ENCODE measurements around the gene TUBGCP3. TPM values are rescaled to one million over a fixed set of nuclear protein-coding genes. Genes with fewer than 3 reads are reported as not detected.
A peak's percentile ranks its signal among the peaks of the same experiment; 100 is the strongest.

Gene TUBGCP3
- total RNA-seq, 2 experiments from 2014 or later = 30.6 to 31.3 TPM

DNA sequence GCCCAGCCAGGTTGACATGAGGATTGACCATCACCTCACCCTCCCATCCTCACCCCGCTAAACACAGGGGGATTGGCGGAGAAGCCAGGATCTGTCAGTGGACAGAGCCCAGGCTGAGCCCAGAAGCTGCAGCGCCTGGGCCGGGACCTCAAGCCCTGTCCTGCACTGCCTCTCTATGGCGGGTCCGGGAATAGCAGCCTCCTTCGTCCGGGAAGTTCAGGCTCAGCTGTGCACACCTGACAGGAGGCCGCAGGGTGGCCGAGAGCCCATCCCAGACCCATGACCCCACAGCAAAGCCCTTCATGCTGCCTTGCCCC lies 144.0 kb downstream of the TUBGCP3 start:
- CTCF ChIA-PET = no interaction called here
- Mint-ChIP-seq H3K27me3 (peaks cover 47% of the 10 kb centered on the region), H3K4me3 (no peak overlapping the region), H3K9me3 (no peaks in the 10 kb centered on the region), H3K27ac (no peak overlapping the region), H3K4me1 (ENCODE audit: low read depth) (no peaks in the 10 kb centered on the region), H3K36me3 (ENCODE audit: low read depth) (no peaks in the 10 kb centered on the region)
- no peak for ATAC-seq (ENCODE audit: poor library complexity)
- H3K36me3 ChIP-seq (ENCODE audit: insufficient read depth, low read length) = no peaks in the 10 kb centered on the region
- POLR2A ChIA-PET = no interaction called here
- peaks cover 0 to 8% of the 10 kb centered on the region in 2 experiments for H3K9me3 ChIP-seq (ENCODE audit: control insufficient read depth in 1 of 2, insufficient read depth in 1 of 2, low read length in 2 of 2)
- DNase-seq = peak in 9 of 14 experiments; percentile 4 to 35 (median 14)
- H3K27ac ChIP-seq (ENCODE audit: low read depth in 1 of 2, low read length in 2 of 2) = no peak overlapping the region
- TF ChIP-seq, protein P1, sequence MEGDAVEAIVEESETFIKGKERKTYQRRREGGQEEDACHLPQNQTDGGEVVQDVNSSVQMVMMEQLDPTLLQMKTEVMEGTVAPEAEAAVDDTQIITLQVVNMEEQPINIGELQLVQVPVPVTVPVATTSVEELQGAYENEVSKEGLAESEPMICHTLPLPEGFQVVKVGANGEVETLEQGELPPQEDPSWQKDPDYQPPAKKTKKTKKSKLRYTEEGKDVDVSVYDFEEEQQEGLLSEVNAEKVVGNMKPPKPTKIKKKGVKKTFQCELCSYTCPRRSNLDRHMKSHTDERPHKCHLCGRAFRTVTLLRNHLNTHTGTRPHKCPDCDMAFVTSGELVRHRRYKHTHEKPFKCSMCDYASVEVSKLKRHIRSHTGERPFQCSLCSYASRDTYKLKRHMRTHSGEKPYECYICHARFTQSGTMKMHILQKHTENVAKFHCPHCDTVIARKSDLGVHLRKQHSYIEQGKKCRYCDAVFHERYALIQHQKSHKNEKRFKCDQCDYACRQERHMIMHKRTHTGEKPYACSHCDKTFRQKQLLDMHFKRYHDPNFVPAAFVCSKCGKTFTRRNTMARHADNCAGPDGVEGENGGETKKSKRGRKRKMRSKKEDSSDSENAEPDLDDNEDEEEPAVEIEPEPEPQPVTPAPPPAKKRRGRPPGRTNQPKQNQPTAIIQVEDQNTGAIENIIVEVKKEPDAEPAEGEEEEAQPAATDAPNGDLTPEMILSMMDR (IDR thresholded peaks at IDR 0.05) = peak; percentile 22
- H3K4me3 ChIP-seq (ENCODE audit: low read length) = no peak overlapping the region
- peaks cover 10 to 17% of the 10 kb centered on the region in 2 experiments for H3K27me3 ChIP-seq (ENCODE audit: control insufficient read depth in 1 of 2, insufficient read depth in 2 of 2, low read length in 2 of 2)
- intact Hi-C loops (cut with DNase I, micrococcal nuclease) = no loop called here
- no peaks in the 10 kb centered on the region for H3K4me1 ChIP-seq (ENCODE audit: insufficient read depth, low read length)

DNA sequence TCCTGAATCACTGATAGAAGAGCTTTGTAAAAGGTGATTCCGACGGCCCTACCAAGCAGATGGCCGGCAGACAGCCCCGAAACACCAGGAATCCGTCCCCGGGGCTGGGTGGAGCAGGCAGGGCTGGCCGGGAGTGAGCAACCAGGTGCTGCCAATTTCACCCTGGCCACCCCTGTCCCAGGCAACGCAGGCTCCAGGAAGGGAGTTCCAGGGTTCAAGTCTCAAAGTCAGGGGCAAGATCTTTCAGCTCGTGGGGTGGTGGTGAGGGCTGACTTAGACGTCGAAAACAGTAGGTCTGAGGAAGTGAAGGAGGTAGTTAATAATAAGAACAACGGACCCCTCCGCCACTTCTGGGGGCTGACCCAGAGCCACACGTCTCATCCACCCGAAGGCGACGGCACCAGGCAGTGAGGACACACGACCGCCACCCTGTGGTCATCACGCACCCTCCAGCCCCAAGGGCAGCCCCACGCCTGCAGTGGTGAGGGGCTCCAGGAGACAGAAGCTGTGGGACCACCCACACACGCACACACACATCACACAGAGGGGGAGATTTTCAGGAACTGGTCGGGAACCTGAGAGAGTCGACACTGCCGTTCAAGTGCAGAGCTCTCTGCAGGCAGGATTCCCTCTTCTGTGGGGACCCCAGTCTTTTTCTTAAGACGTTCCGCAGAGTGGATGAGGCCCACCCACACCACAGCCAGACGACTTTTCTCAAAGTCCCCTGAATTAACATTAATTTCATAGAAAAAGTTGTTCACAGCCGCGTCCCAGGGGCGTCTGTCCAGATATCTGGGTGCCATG lies 144.6 kb downstream of the TUBGCP3 start:
- H3K27me3 ChIP-seq (ENCODE audit: control insufficient read depth in 1 of 2, insufficient read depth in 2 of 2, low read length in 2 of 2) = peaks cover 10 to 17% of the 10 kb centered on the region in 2 experiments
- Mint-ChIP-seq H3K4me3 (no peak overlapping the region), H3K27ac (no peak overlapping the region), H3K27me3 (peaks cover 47% of the 10 kb centered on the region), H3K9me3 (no peaks in the 10 kb centered on the region), H3K4me1 (ENCODE audit: low read depth) (no peaks in the 10 kb centered on the region), H3K36me3 (ENCODE audit: low read depth) (no peaks in the 10 kb centered on the region)
- TF ChIP-seq, protein P1 (IDR thresholded peaks at IDR 0.05) = no peak
- H3K4me3 ChIP-seq (ENCODE audit: low read length) = no peak overlapping the region
- ATAC-seq (ENCODE audit: poor library complexity) (no peak), DNase-seq (no peak)
- ChIA-PET CTCF (no interaction called here), POLR2A (no interaction called here)
- no peaks in the 10 kb centered on the region for H3K36me3 ChIP-seq (ENCODE audit: insufficient read depth, low read length)
- no peak overlapping the region for H3K27ac ChIP-seq (ENCODE audit: low read depth in 1 of 2, low read length in 2 of 2)
- intact Hi-C loops (cut with DNase I, micrococcal nuclease) = no loop called here
- no peaks in the 10 kb centered on the region for H3K4me1 ChIP-seq (ENCODE audit: insufficient read depth, low read length)
- peaks cover under 1 to 8% of the 10 kb centered on the region in 2 experiments for H3K9me3 ChIP-seq (ENCODE audit: control insufficient read depth in 1 of 2, insufficient read depth in 1 of 2, low read length in 2 of 2)

DNA sequence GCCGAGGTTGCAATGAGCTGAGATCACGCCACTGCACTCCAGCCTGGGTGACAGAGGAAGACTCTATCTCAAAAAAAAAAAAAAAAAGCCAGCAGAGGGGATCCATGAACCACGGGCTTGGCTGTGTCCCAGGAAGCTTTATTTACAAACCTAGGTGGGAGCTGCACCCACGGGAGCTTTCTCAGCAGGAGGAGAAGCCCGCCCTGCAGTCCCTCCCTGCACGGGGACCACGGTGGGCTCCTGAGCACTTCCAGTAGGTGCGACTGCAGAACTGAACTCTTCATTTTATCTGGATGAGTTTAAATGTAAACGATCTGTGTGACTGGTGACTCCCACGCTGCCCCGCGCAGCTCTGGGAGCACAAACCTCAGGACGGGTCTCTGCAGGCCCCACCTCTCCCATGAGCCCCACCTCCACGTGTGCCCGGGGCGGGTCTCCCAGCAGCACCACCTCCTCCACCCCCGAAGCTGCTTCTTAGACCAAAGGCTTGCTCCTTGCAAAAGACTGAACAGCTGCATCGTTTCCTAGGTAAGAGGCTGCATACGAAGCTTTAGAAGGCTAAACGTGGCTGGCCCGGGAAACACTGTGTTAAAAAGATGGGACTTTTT lies 145.4 kb downstream of the TUBGCP3 start:
- Mint-ChIP-seq H3K4me1 (ENCODE audit: low read depth) (no peaks in the 10 kb centered on the region), H3K9me3 (no peaks in the 10 kb centered on the region), H3K4me3 (no peak overlapping the region), H3K27ac (no peak overlapping the region), H3K36me3 (ENCODE audit: low read depth) (no peaks in the 10 kb centered on the region), H3K27me3 (peaks cover 47% of the 10 kb centered on the region)
- Histone ChIP-seq H3K27ac (ENCODE audit: low read depth in 1 of 2, low read length in 2 of 2) (no peak overlapping the region), H3K4me3 (ENCODE audit: low read length) (no peak overlapping the region), H3K27me3 (ENCODE audit: control insufficient read depth in 1 of 2, insufficient read depth in 2 of 2, low read length in 2 of 2) (peaks cover 10 to 17% of the 10 kb centered on the region in 2 experiments), H3K4me1 (ENCODE audit: insufficient read depth, low read length) (no peaks in the 10 kb centered on the region), H3K9me3 (ENCODE audit: control insufficient read depth in 1 of 2, insufficient read depth in 1 of 2, low read length in 2 of 2) (peaks cover 6 to 8% of the 10 kb centered on the region in 2 experiments), H3K36me3 (ENCODE audit: insufficient read depth, low read length) (no peaks in the 10 kb centered on the region)
- TF ChIP-seq, protein P1 (IDR thresholded peaks at IDR 0.05) = no peak
- DNase-seq (no peak), ATAC-seq (ENCODE audit: poor library complexity) (no peak)
- CTCF ChIA-PET = no interaction called here
- intact Hi-C loops (cut with DNase I, micrococcal nuclease) = no loop called here
- POLR2A ChIA-PET = no interaction called here
